Body of pancreas (tissue), 4 donors: ENCODE measurements around the gene SNRNP70.

ENCODE experiments used
- POLR2A ChIP-seq, 3 donors: fragments of 450-650 bp; IDR thresholded peaks; one replicate each; pipeline ENCODE4 v1.6.1; 2016; ENCODE audit warnings: antibody characterized with exemption in 3 of 3, mild to moderate bottlenecking in 2 of 3
- TF ChIP-seq, protein P1 (sequence below), 7 experiments: fragments of 450-650 bp in 4 of 7; fragments of 200-600 bp in 3 of 7; sonication (generic) in 3 of 7; IDR thresholded peaks; one replicate each; pipeline ENCODE4 v1.5.1; 2016 to 2019; ENCODE audit warnings: antibody characterized with exemption in 7 of 7

DNA sequence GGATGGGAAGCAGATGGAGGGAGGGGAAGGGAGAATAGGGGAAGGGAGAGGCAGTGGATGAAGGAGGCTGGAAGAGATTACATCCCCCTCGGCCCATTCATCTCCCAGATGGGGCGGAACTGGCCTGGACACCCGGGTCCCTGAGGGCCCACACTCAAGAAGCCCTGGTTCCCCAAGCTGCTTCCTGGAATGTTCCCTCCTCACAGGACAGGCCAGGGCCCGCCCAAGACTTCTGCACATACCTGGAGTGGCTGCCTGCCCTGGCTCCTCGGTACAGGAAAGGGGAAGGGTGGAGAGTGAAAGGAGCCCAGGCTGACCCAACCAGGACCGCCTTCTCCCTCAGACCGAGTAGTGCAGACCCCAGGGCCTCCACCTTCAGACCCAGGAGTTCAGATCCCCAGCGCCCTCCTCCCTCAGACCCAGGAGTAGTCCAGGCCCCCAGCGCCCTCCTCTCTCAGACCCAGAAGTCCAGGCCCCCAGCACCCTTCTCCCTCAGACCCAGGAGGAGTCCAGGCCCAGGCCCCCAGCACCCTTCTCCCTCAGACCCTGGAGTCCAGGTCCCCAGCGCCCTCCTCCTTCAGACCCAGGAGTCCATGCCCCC is 21.1 kb upstream of the SNRNP70 start:
- TF ChIP-seq, protein P1, sequence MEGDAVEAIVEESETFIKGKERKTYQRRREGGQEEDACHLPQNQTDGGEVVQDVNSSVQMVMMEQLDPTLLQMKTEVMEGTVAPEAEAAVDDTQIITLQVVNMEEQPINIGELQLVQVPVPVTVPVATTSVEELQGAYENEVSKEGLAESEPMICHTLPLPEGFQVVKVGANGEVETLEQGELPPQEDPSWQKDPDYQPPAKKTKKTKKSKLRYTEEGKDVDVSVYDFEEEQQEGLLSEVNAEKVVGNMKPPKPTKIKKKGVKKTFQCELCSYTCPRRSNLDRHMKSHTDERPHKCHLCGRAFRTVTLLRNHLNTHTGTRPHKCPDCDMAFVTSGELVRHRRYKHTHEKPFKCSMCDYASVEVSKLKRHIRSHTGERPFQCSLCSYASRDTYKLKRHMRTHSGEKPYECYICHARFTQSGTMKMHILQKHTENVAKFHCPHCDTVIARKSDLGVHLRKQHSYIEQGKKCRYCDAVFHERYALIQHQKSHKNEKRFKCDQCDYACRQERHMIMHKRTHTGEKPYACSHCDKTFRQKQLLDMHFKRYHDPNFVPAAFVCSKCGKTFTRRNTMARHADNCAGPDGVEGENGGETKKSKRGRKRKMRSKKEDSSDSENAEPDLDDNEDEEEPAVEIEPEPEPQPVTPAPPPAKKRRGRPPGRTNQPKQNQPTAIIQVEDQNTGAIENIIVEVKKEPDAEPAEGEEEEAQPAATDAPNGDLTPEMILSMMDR (IDR thresholded peaks at IDR 0.05), result no peak
- TF ChIP-seq POLR2A (IDR thresholded peaks at IDR 0.05), result no peak
